Sigmoid colon (tissue), 7 donors: Measurements from ENCODE around the gene UBALD1. TPM values are rescaled to one million over a fixed set of nuclear protein-coding genes. Genes with fewer than 3 reads are reported as not detected.
A peak's percentile ranks its signal among the peaks of the same experiment; 100 is the strongest.

Source experiments
- DNase-seq: peaks from one replicate; pipeline ENCODE4 v3.0.0-alpha.2; 2019
- H3K27ac ChIP-seq, 4 donors: fragments of 200-600 bp; sonication (generic); one replicate each; pipeline ENCODE4 v1.5.1; 2016 to 2019; ENCODE audit warnings: mild to moderate bottlenecking in 1 of 4
- H3K27me3 ChIP-seq, 3 donors: fragments of 200-600 bp; sonication (generic); one replicate each; pipeline ENCODE4 v1.5.1; 2019; ENCODE audit warnings: mild to moderate bottlenecking in 1 of 3
- H3K36me3 ChIP-seq, 4 donors: fragments of 200-600 bp; sonication (generic); one replicate each; pipeline ENCODE4 v1.5.1; 2016 to 2019
- H3K4me1 ChIP-seq, 4 donors: fragments of 200-600 bp; sonication (generic); one replicate each; pipeline ENCODE4 v1.5.1; 2017 to 2019
- H3K4me3 ChIP-seq, 4 donors: fragments of 200-600 bp; sonication (generic); one replicate each; pipeline ENCODE4 v1.5.1; 2017 to 2019; ENCODE audit warnings: mild to moderate bottlenecking in 2 of 4, moderate library complexity in 1 of 4
- H3K9me3 ChIP-seq, 4 donors: fragments of 200-600 bp in 3 of 4; sonication (generic) in 3 of 4; one replicate each; pipeline versions ENCODE4 v1.5.1 to v1.6.1; 2013 to 2019
- EP300 ChIP-seq, 4 donors: sonication (generic); formaldehyde crosslinking; IDR thresholded peaks; one replicate each; pipeline ENCODE4 v1.6.1; 2017; ENCODE audit warnings: antibody characterized with exemption in 4 of 4
- POLR2A ChIP-seq, 2 donors: fragments of 450-650 bp; IDR thresholded peaks; one replicate each; pipeline ENCODE4 v1.6.1; 2016; ENCODE audit warnings: antibody characterized with exemption in 2 of 2, mild to moderate bottlenecking in 2 of 2, moderate library complexity in 2 of 2
- POLR2AphosphoS5 ChIP-seq, 4 donors: sonication (generic); formaldehyde crosslinking; IDR thresholded peaks; one replicate each; pipeline ENCODE4 v1.6.1; 2017; ENCODE audit warnings: antibody characterized with exemption in 4 of 4
- WGBS, 2 donors: extraction: QIAGEN DNeasy Blood & Tissue Kit; methylation state at CpG; one replicate each; pipeline ENCODE4 v1.1.7; 2013; 5-methylcytosine and 5-hydroxymethylcytosine counted together
- intact Hi-C: fragments of 100-400 bp; cut with DNase I; formaldehyde crosslinking; loops from one replicate; pipeline ENCODE4 v1.15.1; 2023
- polyA plus RNA-seq, 3 donors: library from polyadenylated mRNA; stranded (reverse); fragments of 200-250 nt; gene quantifications; one replicate each; pipeline ENCODE4 v1.2.3, GENCODE V29; 2013
- total RNA-seq, 4 donors: library from RNA; depleted of rRNA; stranded (reverse); fragments of >200 nt; gene quantifications; one replicate each; pipeline ENCODE4 v1.1.0, GENCODE V29; 2016
- TF ChIP-seq, protein P1 (sequence below), 4 experiments: fragments of 450-650 bp in 3 of 4; fragments of 200-600 bp in 1 of 4; IDR thresholded peaks; one replicate each; pipeline ENCODE4 v1.5.1; 2016 to 2019; ENCODE audit warnings: antibody characterized with exemption in 4 of 4, mild to moderate bottlenecking in 3 of 4, moderate library complexity in 2 of 4
- donor health status: healthy with polysubstance abuse.
- donor health status: Bipolar disorder and iron deficiency.
- donor health status: healthy.

Gene UBALD1
- total and polyA plus RNA-seq, 7 donors, result 7.6 to 22.9 (median 12.6) TPM

DNA sequence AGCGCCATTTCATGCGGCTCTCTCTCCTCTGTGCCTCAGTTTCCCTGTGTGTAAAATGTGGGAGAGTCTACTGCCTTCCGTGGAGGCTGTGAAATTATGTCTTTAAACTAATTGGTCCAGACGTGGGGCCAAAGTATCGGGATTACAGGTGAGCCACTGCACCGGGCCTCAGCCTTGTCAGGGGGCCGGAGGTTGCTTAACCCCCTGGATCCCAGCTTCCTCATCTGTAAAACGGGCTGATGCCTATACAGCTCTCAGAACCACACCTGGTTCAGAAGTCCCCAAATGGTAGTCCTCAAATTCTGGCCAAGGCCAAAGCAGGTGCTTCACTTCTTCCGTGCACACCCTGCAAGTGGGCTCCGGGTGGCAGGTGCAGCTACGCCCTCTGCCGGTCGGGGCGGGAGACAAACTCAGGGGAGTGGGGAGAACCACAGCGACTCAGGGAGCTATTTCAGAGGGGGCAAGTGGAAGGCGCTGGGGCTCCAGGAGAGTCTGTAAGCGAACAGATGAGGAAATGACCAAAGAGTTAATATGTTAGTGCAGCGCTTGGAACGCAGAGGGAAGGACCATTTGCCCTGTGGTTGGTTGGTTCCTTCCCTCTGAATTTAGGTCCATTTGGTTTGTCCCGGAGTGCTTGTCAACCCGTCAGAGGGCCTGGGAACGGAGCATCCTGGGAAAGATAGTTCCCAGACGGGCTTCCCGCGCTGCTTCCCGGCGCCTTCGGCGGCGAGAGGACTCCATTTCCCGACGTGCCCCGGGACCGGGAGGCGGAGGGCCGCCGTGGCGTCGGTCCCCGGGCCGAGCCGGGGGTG, 9.5 kb upstream of the UBALD1 start, which contains the start of gene MGRN1:
Gene MGRN1, plus strand, starts transcription at position 812 of the 812 bp plus-strand sequence. CDS start 135 bp downstream, outside the sequence.
- Histone ChIP-seq H3K36me3 (no peaks in the 10 kb centered on the region), H3K4me3 (peak within 1 kb of the TSS; percentile 82 to 92 (median 88)), H3K4me1 (peaks cover 0 to 26% (median 22%) of the 10 kb centered on the region in 4 donors), H3K9me3 (no peaks in the 10 kb centered on the region), H3K27ac (peak within 1 kb of the TSS; percentile 95 to 98 (median 96)), H3K27me3 (no peaks in the 10 kb centered on the region)
- WGBS, 2 donors, result 9 to 10% methylated on average over 42 of the region's 42 CpGs
- DNase-seq, result peak; percentile 97
- TF ChIP-seq, protein P1, sequence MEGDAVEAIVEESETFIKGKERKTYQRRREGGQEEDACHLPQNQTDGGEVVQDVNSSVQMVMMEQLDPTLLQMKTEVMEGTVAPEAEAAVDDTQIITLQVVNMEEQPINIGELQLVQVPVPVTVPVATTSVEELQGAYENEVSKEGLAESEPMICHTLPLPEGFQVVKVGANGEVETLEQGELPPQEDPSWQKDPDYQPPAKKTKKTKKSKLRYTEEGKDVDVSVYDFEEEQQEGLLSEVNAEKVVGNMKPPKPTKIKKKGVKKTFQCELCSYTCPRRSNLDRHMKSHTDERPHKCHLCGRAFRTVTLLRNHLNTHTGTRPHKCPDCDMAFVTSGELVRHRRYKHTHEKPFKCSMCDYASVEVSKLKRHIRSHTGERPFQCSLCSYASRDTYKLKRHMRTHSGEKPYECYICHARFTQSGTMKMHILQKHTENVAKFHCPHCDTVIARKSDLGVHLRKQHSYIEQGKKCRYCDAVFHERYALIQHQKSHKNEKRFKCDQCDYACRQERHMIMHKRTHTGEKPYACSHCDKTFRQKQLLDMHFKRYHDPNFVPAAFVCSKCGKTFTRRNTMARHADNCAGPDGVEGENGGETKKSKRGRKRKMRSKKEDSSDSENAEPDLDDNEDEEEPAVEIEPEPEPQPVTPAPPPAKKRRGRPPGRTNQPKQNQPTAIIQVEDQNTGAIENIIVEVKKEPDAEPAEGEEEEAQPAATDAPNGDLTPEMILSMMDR (IDR thresholded peaks at IDR 0.05), result peak; percentile 87 to 98 (median 92)
- no peak for TF ChIP-seq POLR2A (IDR thresholded peaks at IDR 0.05)
- intact Hi-C loops, result no loop called here

DNA sequence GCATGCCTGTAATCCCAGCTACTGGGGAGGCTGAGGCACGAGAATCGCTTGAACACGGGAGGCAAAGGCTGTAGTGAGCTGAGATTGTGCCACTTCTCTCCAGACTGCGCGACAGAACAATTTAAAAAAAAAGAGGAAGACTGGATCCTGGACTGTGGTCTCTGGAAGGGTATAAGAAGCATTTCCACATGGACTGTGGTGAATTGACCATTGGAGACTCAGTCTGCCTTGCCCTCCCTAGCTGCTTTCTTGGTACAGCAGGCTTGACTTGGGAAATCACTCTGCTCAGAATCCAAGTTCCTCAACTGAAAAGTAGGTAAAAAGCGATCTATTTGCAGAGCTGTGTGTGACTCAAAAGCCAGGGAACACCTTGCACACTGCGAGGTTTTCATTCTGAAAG, 8.9 kb upstream of the UBALD1 start:
- Histone ChIP-seq H3K9me3 (no peaks in the 10 kb centered on the region), H3K4me3 (no peak overlapping the region), H3K27me3 (no peaks in the 10 kb centered on the region), H3K4me1 (peaks cover 0 to 28% (median 24%) of the 10 kb centered on the region in 4 donors), H3K36me3 (no peaks in the 10 kb centered on the region), H3K27ac (peak overlapping the region in 1 of 4 donors; percentile 96)
- TF ChIP-seq, protein P1 (IDR thresholded peaks at IDR 0.05), result no peak
- TF ChIP-seq EP300 (IDR thresholded peaks at IDR 0.05) (no peak), POLR2AphosphoS5 (IDR thresholded peaks at IDR 0.05) (no peak), POLR2A (IDR thresholded peaks at IDR 0.05) (no peak)
- WGBS, 2 donors, result 86 to 87% methylated on average over 7 of the region's 7 CpGs
- intact Hi-C loops, result no loop called here
- DNase-seq, result no peak

DNA sequence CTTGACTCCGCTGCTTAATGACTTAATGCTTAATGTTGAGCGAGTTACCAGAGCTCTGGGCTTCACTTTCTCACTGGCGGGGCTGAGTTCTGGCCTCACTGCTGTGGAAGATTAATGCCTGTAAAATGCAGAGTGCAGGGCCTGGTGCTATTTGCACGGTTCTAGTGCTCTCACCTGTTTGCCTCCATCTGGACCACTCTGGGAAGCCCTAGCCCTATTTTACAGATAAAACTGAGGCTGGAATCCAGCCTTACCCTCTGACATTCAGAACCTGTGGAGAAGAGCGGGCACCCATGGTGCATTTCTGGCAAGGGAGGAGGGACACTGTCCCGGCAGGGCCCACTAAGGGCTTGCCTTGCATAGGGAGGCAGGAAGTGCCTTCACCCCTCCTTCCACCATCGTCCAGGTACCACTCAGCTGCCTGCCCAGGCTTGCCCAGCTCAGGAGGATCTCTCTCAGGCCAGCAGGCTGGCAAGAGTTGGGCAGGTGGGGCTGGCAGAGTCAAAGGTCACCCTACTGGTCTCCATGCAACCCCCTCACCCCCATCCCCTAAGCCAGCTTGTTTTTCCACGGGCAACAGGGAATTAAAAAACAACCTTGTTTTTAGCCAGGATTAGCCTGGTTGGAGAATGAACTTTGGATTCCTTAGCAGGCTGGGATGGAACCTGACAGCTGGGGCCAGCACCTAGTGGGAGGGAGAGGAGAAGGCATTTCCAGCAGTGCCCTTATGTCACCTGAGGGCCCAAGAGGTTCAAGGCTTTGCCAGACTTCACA, 4.1 kb upstream of the UBALD1 start:
- no peak overlapping the region for H3K4me3 ChIP-seq
- intact Hi-C loops, result no loop called here
- H3K9me3 ChIP-seq, result no peaks in the 10 kb centered on the region
- H3K4me1 ChIP-seq, result peaks cover 0 to 39% (median 34%) of the 10 kb centered on the region in 4 donors
- peak overlapping the region in 1 of 4 donors; percentile 93 for H3K27ac ChIP-seq
- no peak for DNase-seq
- TF ChIP-seq POLR2AphosphoS5 (IDR thresholded peaks at IDR 0.05), result no peak
- H3K36me3 ChIP-seq, result no peaks in the 10 kb centered on the region
- WGBS, 2 donors, result 65 to 73% methylated on average over 8 of the region's 8 CpGs
- no peaks in the 10 kb centered on the region for H3K27me3 ChIP-seq

DNA sequence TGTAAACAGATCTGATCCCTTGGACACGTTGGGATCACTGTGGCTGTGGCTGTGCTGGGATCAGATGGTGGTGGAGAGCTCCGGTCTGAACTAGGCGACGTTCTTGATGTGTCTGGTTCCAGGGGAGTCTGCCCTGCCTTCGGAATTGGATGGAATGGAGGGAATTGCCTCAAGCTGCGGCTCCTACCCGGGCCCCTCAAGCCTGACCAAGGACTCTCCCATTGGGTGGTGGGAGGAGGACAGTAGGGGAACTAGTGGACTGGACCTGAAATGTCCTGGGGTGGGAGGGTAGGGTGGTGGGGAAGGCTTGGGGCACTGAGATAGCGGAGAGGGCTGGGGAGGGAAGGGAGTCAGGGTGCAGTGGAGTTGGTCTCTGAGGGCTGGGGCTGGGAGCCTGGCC, 3.2 kb upstream of the UBALD1 start:
- Histone ChIP-seq H3K27ac (peak overlapping the region; percentile 93 to 99 (median 97)), H3K27me3 (no peaks in the 10 kb centered on the region), H3K36me3 (no peaks in the 10 kb centered on the region), H3K4me1 (peaks cover 0 to 45% (median 42%) of the 10 kb centered on the region in 4 donors), H3K4me3 (no peak overlapping the region), H3K9me3 (no peaks in the 10 kb centered on the region)
- WGBS, 2 donors, result 94% methylated on average over 8 of the region's 8 CpGs
- DNase-seq, result no peak
- intact Hi-C loops, result loop anchor here (2.0 kb wide), 1 partner anchor 75 kb away; the partner anchor contains the start of gene NUDT16L1
- TF ChIP-seq EP300 (IDR thresholded peaks at IDR 0.05) (no peak), POLR2AphosphoS5 (IDR thresholded peaks at IDR 0.05) (no peak), POLR2A (IDR thresholded peaks at IDR 0.05) (no peak)
- TF ChIP-seq, protein P1 (IDR thresholded peaks at IDR 0.05), result no peak
